DMS53 (cell line): ENCODE results near the gene PI4KB.

Experiments used
- DNase-seq: peaks from one replicate; lab custom pipeline; 2025; lab: John Stamatoyannopoulos, UW

The PI4KB gene

DNA sequence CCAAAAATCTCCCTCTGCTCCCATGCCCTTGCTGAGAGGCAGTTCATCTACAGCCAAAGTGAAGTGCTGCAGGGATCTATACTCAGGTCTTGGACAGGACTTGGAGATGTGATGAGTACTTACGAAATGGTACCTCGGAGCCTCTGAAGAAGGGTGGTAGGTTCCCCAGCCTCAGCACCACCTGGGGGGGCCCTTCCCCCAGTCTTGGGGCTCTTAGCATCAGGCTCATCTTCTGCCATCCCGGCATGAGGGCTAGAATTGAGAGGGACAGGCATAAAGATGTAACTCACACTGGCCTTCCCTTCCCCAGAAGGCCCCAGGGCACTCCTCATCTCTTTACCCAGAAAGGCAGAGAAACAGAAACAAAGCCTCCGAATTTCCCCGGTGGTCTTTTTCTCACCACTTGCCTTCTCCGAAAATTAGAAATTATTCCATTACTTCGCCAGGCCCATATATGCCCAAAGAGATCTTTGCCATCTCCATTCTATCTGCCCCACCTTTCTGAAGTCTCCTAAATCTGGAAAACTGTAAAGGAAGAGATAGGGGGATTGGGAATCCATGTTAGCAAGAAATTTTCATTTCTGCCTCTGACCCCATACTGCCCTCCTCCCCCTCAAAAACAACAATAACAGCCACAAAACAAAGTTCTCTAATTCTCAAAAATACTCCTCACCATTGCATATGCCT, 19.0 kb upstream of the PI4KB start:
- no peak for DNase-seq

- no peak for DNase-seq
These were observed 17.1 kb upstream of the PI4KB start for GRCh38 chr1:151344291-151344690.

DNA sequence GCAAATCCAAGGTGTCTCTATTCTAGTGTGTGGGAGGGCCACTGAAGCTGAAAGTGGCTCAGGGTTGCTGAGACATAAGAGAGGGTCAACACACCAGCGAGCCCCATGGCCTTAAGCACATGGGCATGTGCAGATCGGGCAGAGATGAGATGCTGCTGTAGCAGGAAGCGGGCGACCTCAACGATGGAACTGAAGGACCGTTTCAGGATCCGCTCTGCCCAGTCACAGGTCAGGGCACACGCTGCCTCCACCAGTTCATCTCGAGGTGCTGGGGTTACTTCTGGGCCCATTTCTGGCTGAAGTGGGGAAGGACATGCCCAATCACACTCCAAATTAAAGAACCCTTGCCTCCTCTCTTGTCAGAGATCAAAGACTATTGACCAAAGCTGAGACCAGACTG, 16.4 kb upstream of the PI4KB start:
- DNase-seq, result no peak

GRCh38 chr1:151342569-151342968, 15.4 kb upstream of the PI4KB start:
- peak; percentile 15 for DNase-seq

GRCh38 chr1:151342021-151342420, 14.8 kb upstream of the PI4KB start:
- DNase-seq, result peak; percentile 36

- peak; percentile 93 for DNase-seq
These were observed 13.9 kb upstream of the PI4KB start for GRCh38 chr1:151340870-151341754.

DNA sequence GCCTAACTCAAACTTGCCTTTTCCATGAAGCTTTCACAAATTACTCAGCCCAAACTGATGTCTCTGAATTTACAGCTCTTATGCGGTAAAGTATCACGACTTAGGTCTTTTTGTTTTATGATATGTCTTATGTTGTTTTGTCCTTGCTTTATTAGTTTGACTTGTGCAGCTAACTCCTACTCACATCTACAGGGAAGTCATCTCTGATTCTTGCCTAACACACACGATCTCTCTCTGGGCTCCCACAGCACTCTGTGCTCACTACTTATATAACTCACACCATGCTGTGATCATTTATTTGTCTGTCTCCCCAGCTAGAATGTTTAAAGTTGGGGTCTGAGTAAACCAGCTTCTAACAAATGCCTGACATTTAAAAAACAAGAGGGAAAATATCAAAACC, 9.3 kb upstream of the PI4KB start:
- no peak for DNase-seq

DNA sequence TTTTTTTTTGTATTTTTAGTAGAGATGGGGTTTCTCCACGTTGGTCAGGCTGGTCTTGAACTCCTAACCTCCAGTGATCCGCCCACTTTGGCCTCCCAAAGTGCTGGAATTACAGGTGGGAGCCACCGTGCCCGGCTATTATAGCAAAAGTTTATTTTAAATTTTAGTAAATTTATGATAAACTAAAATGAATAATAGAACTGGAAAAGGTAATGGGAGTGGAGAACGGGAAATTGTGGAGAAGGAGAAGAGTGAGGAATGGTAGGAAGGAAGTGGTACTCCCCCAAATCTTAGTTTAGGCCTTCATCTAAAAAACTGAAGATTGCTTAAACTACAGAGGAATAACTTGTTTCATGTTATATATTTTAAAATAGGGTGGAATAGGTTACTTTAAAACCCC, 7.6 kb upstream of the PI4KB start:
- DNase-seq, result no peak

DNA sequence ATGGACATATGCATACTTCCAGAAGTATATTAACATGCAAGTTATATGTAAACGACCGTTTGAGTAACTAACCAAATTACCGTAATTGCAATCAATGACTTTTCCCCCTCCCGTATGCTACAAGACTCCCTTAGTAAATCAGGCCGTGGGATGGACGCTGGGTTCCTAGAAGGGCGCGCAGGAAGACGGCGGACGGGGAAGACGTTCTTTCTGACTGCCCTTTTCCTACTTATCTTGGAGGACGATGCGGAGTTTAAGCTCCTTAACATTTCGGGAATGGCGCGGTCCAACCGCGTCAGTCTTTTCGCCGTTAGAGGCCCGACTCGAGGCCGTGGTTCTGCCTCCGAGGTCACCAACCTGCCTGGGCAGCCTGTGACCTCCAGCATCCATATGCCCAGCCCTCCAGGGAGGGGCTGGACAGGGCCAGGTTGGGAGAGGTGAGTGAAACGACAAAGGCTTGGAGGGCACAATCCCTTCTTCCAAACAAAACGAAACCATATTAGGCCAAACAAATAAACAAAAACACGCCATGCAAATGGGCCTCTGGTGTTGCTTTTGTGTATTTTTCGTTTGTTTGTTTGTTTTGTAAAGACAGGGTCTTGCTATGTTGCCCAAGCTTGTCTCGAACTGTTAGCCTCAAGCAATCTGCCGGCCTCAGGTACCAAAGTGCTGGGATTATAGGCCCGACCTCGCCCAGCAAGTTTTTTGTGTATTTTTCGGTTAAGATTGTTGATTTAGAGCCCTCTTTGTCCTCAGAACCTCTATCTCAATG, 873 bp upstream of the PI4KB start:
- peak; percentile 75 for DNase-seq

DNA sequence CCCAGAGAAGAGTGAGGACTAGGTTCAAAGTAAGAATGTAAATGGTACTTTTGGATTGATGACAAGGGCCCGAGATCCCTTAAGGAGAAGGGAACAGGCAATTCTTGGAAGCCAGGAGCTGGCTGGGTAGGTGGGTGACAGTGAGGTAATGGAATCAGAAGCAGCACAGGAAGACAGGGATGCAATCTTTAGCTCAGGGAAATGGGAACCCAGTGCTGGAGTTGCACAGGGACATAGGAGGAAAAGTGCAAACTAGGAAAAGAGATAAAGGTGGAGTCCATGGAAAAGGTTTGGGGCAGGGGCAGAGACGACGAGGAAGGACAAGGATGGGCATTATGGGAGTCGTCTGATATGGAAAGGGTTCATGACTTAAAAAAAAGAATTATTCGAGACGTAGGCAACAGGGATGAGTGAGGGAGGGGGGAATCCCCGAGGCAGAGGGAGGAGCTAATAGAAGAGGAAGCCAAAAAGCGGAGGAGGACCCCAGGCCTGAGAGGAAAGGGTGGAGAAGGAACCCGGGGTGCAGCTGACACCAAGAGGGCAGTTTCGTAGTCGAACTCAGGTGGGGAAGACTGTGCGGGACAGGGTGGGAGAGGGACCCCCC, 495 bp downstream of the PI4KB start:
- DNase-seq, result peak; percentile 60

DNA sequence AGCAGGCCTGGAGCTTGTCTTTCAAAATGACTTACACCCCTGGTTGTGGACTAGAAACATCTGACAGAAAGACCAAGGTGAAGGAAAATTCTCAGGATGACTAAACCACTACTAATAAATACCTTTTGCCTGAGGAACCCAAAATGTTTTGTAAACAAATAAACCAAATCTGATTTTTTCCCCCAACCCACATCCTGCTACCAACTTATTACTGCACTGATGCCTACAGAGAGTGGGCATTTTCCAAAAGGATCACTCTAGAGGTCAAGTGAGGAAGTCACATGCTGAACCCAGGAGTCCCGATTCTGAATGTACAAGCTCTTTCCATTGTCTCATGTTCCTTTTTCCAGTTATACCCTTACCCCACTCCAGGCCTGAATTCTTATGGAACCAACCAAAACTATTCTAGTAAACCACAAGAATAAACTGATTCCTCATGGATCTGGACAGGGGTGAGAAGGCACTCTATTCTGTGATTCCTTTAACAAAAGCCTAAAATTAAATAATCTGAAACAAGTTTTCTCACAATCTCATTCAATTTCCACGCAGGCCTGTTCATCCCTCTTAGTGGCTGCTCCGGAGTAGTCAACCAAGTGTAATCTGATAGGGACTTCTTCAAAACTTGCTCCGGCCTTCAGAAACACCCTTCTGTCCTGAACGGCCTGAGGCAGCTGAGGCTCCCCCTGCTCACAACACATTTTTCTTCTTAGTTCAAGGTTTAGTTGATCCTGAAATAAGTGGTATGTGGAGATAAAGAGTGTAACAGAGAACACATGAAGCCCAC, 1.4 kb downstream of the PI4KB start:
- no peak for DNase-seq

DNA sequence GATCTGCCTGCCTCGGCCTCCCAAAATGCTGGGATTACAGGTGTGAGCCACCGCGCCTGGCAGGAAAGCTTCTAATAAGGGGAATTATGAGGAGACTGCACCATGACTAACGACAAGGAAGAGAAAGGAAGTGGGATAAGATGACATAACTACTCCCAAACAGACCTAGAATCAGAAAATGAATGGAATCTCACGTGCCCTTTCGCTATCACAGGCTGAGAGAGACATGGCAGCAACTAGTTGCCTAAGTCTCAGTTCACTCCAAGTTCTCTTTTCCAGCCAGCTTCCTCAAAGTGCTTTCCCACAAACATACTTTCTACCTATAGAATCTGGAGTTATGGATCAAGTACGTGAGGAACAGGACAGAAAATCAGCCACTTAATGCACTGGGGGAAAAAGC, 2.0 kb downstream of the PI4KB start:
- no peak for DNase-seq

DNA sequence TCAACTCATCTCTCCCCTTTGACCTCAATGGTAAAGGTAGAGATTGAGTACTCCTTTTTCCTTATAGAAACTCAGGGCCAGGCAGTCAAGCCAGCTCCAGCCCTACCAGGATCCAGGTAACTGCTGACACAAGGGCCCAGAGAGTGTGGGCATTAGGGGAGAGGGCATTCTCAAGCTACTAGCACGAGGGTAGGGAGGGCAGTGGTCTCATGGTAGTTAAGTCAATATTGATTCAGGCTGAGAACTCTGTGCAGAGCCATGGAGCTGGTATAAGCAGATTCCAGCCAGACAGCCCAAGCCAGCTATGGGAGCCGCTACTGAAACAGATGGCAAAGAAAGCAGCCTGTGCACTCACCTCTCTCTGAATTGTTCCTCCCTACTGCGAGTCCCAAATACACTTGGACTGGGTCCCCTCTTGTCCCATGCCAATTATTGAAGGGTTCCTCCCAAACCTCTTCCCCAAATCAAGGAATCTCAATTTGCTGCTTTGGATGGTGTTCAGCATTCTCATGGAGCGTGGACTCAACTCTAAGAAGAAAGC, 2.8 kb downstream of the PI4KB start:
- no peak for DNase-seq

DNA sequence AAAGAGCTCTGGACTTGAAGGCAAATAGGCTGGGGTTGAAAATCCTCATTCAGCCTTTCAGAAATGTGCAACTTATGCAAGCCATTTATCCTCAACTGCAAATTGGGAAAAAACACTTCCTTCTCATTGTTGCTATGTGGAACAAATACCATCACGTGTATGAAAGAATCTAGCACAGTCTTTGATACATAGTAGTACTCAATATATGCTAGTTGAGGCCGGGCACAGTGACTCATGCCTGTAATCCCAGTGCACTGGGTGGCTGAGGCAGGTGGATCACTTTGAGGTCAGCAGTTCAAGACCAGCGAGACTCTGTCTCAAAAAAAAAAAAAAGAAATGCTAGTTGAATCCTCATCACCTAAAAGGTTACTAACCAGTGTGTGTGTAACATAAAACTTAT, 8.2 kb downstream of the PI4KB start:
- DNase-seq, result no peak

DNA sequence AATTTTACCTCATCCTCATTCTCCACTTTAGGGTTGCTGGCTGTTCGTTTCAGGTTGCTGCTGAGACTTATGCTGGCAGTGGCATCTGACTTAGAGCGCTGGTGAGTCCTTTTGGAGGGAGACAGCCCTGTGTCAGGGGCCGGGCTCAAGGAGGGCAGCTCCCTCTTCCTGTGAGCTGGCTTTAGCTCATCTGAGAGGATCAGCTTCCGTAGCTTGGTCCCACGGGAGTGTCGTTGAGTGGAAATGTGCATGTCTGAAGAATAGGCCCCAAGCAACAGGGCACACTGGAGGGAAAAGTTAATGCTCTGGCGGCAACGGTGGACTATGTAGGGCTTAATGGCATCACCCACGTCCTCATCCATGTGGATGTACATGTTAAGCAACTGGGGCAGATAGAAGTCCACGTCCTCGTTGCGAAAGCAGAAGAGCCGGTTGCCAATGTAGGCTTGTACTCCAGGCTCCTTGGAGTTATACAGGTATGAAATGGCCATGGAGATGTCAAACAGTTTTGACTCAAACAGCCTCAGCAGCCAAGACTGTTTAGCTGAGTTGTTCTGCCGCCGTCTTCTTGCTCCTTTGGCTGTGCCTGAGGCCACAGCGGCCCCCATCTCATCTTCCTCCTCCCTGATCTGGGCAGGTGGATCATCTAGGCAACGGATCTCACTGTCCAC, 11.5 kb downstream of the PI4KB start:
- DNase-seq, result no peak

DNA sequence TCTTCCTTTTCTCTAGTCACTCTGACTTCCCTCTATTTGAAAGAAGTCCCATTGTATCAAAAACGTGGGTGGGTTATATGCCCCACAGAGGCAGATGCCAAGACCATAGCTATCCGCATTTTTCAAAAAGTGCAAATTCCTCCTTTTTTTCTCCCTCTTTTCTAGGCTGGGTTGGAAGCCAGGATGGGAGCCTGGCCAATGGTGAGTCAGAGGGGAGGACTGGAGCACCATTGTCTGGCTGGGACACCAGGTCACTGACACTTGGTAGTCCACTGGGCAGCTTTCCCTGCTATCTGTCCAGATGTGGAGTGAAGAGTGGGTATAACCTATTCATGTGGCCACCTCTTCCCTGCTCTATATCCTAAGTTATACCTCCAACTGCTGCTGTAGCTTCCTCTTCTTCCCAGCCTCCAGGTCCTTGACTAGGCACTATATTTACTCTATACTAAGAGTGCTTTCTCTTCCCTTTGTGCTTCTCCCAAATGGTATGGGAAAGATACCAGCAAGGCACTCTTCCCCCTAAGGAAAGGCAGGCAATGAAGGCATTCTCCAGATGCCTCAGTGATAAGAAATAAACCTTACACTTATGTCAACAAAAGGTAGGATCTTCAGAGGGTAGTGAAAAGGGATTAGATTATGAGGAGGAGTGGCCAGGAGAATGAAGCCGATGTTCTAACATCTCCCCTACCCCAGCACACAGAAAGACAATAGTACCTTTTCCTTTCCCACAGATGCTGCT, 12.9 kb downstream of the PI4KB start:
- DNase-seq, result no peak

GRCh38 chr1:151313501-151313900, 13.7 kb downstream of the PI4KB start:
- DNase-seq, result no peak

- DNase-seq, result no peak
These were observed 14.4 kb downstream of the PI4KB start for GRCh38 chr1:151312826-151313225.

- no peak for DNase-seq
These were observed 14.8 kb downstream of the PI4KB start for GRCh38 chr1:151312411-151312810.
